ENCODE results near the gene WRNIP1.
"Not testable (repeated sequence)": the region's sequence is repeated elsewhere in the genome, so short reads cannot be mapped to it uniquely, and the experiment has no call there.

WRNIP1 gene

GRCh38 chr6:2741756-2742155 is 23.4 kb upstream of the WRNIP1 start:
- DNase-seq, result no peak

DNA sequence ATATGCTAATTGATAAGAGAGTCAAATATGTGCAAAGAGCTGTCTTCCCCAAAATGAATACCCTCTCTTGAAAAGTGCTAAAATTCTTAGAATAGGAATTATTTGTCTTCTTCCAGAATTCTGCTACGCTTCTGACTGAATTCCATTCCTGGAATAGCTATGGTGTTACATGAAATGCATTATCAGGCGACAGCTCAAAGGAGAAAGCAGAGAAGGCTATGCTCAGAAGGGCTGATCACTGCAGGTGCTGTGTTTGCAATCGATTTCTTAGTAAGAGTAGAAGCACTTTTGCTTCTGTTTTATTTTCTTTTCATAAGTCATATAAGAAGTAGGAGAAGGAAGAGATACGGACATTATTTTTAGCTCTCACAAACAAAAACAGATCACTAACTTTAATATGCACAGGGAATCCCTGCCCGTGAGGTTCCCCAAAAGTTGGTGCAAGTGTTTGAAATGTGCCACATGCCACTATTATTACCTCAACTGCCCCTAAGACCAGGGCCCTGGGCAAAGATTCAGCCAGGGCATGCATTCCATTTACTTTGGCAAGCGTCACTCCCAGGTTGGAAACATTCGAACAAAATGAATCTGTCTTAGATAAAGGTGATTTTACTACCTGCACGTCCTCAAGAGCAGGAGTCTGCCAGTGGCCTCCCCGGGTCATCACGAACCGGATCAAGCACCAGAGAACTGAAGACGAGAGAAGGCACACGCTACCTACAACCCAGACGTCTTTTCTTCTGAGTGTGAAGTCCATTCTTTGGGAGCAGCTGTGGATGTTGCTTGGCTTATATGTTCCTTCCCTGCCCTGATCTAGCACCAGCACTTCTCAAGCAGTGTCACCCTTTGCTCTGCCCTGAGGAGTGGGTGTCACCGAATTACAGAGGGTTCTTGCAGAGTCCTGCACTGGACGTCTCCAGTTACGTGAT is 21.6 kb upstream of the WRNIP1 start:
- DNase-seq, result no peak

DNA sequence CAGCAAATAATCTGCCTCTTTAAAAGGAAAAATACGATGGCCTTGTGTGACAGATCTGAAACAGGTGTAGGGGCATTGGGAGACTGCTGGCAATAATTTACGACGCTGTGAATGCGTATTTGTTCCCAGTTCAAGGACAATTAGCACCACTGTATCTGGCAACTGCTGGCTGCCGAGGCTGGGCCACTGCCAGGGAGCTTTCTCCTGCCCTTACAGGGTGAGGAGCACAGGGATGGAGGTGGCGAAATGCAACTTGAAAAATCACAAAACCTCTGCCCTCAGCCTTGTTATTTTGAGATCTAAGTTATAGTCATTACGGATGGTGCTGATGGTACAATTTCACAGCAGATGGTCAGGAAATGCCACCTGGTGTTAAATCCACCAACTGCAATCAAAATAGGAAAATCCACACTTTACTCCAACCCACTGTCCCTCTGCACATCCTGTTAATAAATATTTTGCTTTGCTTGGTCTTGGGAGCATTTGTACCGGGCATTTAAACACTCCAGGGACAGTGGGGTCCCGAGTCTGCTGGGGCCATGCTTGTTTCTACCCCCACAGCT is 20.9 kb upstream of the WRNIP1 start:
- no peak for DNase-seq

DNA sequence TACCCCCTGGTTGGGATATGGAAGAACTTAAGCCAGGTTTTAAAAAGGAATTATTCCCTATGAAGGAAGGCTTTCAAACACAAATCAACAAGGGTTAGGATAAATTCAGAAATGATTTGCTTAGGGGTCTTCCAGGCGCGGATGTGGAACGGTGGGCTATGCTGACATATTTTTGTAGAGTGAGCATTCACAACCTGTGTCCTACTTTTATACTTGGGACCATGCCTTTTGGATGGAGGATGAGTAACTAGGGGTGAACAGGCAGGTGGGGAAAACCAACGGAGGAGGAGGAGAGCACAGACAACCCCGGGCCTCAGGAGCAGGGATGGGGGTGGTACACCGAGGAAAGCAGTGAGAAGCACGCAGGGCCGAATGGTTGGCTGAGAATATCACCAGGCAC is 20.4 kb upstream of the WRNIP1 start:
- no peak for DNase-seq

GRCh38 chr6:2745246-2745645 is 19.9 kb upstream of the WRNIP1 start:
- no peak for DNase-seq

- no peak for DNase-seq
Observed at GRCh38 chr6:2746557-2747061, 18.6 kb upstream of the WRNIP1 start.

GRCh38 chr6:2748183-2748582 is 17.0 kb upstream of the WRNIP1 start:
- DNase-seq, result no peak

DNA sequence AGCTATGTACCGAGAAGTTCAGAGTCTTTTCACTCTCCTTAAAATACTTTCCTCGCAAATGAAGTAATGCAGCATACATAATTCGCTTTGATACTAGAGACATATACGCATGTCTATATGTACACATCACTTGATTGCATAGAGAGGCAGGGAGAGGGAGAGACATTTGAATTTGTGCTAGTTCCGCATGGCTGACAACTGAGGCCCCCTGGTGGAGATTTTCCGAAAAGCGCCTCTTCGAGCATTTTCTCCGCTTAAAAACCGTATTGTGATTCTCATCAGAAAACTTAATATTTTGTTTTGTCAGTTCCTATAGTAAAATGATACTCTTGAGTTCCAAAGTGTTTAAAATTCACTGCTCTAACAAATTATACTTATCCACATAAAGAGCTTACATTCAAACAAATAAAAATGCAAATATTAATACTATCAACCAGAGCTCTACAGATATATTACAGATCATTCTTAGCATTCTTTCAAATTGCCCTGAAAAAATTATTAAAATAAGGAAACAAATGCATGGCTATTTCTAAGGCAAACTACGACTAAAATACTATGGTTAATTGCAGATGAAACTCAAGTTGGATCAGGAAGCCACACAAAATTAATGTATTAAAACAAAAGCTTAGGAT is 15.1 kb upstream of the WRNIP1 start:
- peak; percentile 75 for DNase-seq

GRCh38 chr6:2750832-2751231 is 14.4 kb upstream of the WRNIP1 start, which contains the start of gene MYLK4:
MYLK4 (minus strand) TSS chr6:2750922; CDS start chr6:2749294, 1,628 bp downstream.
- no peak for DNase-seq

DNA sequence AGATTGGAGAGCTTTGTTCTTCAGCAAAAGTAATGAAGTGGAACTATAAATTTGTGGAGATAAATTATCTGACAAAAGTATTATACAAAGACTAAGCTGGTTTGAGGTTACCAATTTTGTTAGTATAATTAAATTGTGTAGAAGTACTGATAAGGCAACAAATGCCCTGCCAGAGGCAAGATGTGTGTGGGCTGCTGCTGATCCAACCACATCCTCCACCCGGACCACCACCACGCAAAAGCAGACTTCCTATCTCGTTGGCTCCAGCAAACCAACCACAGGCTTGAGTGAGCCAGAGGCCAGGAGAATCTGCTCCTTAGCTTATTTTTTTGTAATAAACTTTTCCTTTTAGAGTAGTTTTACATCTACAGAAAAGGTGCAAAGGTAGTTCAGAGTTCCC is 13.3 kb upstream of the WRNIP1 start:
- no peak for DNase-seq

DNA sequence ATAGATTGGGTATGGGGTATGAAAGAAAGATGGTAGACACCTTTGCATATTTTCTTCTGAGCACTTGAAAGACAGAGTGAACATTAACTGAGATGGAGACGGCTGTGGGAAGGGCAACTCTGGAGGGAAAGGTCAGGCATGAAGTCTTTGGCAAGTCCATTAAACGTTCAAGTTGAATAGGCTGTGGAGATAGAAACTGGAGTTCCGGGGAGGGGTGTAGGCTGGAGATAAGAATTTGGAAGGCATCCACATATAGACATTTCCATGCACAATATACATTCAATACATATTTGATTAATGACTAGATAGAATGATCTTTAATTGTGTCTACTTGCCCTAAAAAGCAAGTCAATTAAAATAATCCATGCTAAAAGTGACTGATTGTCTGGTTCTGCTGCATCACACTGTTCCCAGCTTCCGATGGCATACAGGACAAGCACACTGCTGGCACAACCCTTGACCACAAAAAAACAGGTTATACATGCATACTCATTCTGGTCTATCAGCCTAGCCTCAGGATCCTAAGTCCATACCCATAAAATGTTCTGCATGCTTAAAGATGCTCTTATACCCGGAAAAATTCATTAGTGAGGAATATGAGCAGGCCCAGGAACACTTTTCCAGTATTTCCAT is 12.6 kb upstream of the WRNIP1 start:
- DNase-seq, result no peak

- DNase-seq, result no peak
Observed at GRCh38 chr6:2753110-2753489, 12.1 kb upstream of the WRNIP1 start.

DNA sequence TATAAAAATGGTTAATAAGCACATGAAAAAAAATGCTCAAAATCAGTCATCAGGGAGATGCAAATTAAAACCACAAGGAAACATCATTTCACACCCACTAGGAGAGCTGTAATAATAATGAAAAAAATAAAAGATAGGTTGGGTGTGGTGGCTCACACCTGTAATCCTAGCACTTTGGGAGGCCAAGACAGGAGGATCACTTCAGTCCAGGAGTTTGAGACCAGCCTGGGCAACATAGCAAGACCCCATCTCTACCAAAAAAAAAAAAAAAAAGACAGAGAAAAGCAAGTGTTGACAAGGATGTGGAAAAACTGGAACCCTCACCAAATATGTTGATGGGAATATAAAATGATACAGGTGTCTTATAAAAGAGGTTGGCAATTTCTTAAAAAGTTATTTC is 11.4 kb upstream of the WRNIP1 start:
- DNase-seq, result no peak

GRCh38 chr6:2754393-2754792 is 10.8 kb upstream of the WRNIP1 start:
- no peak for DNase-seq

- DNase-seq, result no peak
Observed at GRCh38 chr6:2754911-2755310, 10.3 kb upstream of the WRNIP1 start.

- no peak for DNase-seq
Observed at GRCh38 chr6:2755456-2755855, 9.7 kb upstream of the WRNIP1 start.

DNA sequence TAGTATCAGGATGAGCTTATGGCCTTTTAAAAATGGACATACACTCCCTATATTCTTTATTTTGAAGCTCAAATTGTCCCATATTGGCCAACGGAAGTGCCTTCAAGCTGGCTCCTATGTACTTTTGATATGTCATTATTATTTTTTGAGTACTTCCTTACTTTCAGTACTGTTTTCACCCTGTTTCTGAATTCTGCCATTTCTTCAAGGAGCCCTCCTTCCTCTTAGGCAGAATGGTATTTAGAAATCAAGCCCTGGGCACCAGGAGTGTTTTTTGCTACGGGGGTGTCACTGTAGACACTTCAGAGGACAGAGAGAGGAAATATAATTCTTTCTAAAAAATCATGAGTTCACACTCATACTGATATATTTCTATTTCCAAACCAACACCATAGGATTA is 9.0 kb upstream of the WRNIP1 start:
- DNase-seq, result no peak

DNA sequence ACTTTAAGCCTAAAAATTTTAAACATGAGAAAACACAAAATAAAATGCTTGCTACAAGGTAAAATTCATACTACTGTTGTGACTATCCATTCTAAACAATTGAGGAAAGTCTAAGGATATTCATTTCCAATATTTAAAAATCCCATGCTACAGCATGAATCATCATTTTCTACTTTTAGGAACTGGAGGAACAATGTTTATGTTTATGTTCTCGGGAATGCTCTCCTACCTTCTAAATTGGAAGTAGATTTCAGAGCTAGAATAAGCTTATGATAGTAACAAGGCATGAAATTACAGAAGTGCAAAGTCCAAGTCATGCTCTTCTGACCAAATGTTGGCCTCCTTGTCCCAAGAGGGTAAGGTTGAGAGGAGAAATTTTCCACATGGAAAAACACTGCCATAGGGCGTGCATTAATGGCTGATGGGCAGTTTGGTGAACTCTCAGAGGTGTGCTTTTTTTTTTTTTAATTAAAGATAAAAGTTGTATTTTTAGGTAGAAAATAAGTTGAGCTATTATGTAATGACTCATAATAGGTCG is 8.4 kb upstream of the WRNIP1 start:
- no peak for DNase-seq

DNA sequence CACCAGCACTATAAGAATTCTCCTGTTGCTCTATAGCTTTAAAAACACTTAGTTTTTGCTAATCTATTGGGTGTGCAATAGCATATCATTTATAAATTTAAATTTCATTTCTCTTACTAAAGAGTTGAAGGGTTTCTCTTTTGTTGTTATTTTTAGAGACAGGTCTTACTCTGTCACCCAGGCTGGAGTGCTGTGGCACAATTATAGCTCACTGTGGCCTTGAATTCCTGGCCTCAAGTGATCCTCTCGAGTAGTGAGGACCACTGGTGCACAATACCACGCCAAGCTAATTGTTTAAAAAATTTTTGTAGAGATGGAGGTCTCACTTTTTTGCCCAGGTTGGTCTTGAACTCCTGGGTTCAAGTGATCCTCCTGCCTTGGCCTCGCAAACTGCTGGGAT is 6.2 kb upstream of the WRNIP1 start:
- no peak for DNase-seq

- peak; percentile 47 for DNase-seq
Observed at GRCh38 chr6:2760882-2761842, 4.0 kb upstream of the WRNIP1 start.

DNA sequence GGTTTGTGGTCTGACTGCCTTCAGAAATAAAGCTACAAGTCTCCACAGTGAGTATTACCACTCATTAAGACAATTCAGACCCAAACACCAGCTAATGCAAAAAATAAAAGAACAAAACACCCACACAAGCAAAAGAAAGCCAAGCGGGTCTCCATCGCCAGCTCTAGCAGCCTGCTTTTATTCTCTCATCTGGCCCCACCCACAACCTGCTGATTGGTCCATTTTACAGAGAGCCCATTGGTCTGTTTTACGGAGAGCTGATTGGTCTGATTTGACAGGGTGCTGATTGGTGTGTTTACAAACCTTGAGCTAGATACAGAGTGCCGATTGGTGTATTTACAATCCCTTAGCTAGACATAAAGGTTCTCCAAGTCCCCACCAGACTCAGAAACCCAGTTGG is 2.3 kb upstream of the WRNIP1 start:
- not testable (repeated sequence) for DNase-seq

GRCh38 chr6:2763345-2763841 is 1.8 kb upstream of the WRNIP1 start:
- no peak for DNase-seq

Data from activated CD4-positive, alpha-beta T cell treated with anti-CD3 and anti-CD28 coated beads, Interleukin-2, Interleukin-6, amounts not matched to agents 100 ng/mL and 50 ng/mL, durations not matched to agents 16 hours and 8 hours (primary cell).